A549 (cell line): Measurements from ENCODE around the gene NT5C3A. TPM values are rescaled to one million over a fixed set of nuclear protein-coding genes. Genes with fewer than 3 reads are reported as not detected.
A peak's percentile ranks its signal among the peaks of the same experiment; 100 is the strongest.

Experiments used
- ATAC-seq, 2 experiments: fragments of 200-7000 bp in 1 of 2; fragments of >200 bp in 1 of 2; cut with Nextera tagmentation in 1 of 2; cut with Tn5 transposase in 1 of 2; 3 replicates each; pipeline versions ENCODE4 v1.8.0 to v1.9.1; 2018 to 2020; ENCODE audit warnings: mild to moderate bottlenecking in 1 of 2, moderate library complexity in 1 of 2
- CTCF ChIA-PET: fragments of 300-600 bp; sonication (Branson Sonifier 250); formaldehyde crosslinking; extraction: SDS; loops from one replicate; lab custom pipeline; 2021; ENCODE audit warnings: antibody characterized with exemption, inconsistent platforms; lab: Yijun Ruan, JAX
- POLR2A ChIA-PET: fragments of 350-600 bp; formaldehyde crosslinking; extraction: SDS; loops from one replicate; lab custom pipeline; 2021; ENCODE audit warnings: antibody characterized with exemption, inconsistent platforms; lab: Yijun Ruan, JAX
- DNase-seq, 2 experiments: peaks; one replicate each; pipeline versions ENCODE4 v3.0.0 to v3.0.0-alpha.2; 2011 to 2016; ENCODE audit warnings: low read depth in 1 of 2, low spot score in 1 of 2
- FAIRE-seq: peaks from 2 replicates; lab custom pipeline; 2011; peaks lifted over from hg19 to GRCh38; lab: Jason Lieb, UNC
- H3K27ac ChIP-seq, 2 experiments: fragments of >200 bp; sonication (Bioruptor Twin); formaldehyde crosslinking; 3 replicates each; pipeline ENCODE4 v1.5.1; 2016 to 2017
- H3K4me1 ChIP-seq: fragments of >200 bp; sonication (Bioruptor Twin); formaldehyde crosslinking; 3 replicates; pipeline ENCODE4 v1.6.1; 2016
- H3K4me2 ChIP-seq: fragments of >200 bp; sonication (Bioruptor Twin); formaldehyde crosslinking; 3 replicates; pipeline ENCODE4 v1.6.1; 2016
- H3K4me3 ChIP-seq: fragments of >200 bp; sonication (Bioruptor Twin); formaldehyde crosslinking; 3 replicates; pipeline ENCODE4 v1.5.1; 2016
- H3K9me3 ChIP-seq: fragments of >200 bp; sonication (Bioruptor Twin); formaldehyde crosslinking; 3 replicates; pipeline ENCODE4 v1.6.1; 2016
- HDAC2 ChIP-seq: fragments of 200-600 bp; sonication (generic); IDR thresholded peaks from 2 replicates; pipeline ENCODE4 v1.6.1; 2016
- HOXB13 ChIP-seq: fragments of 250-450 bp; sonication (Bioruptor Pico); IDR thresholded peaks from 2 replicates; pipeline ENCODE4 v1.5.0; 2020; ENCODE audit warnings: low read depth, mild to moderate bottlenecking, moderate library complexity
- HOXB5 ChIP-seq: fragments of 250-450 bp; sonication (Bioruptor Pico); IDR thresholded peaks from 2 replicates; pipeline ENCODE4 v1.5.0; 2020; ENCODE audit warnings: mild to moderate bottlenecking, moderate library complexity
- KDM1A ChIP-seq: fragments of 200-600 bp; sonication (generic); IDR thresholded peaks from 2 replicates; pipeline ENCODE4 v1.6.1; 2016; ENCODE audit warnings: low read depth, mild to moderate bottlenecking
- MAFK ChIP-seq: fragments of 450-650 bp; IDR thresholded peaks from 2 replicates; pipeline ENCODE4 v1.6.1; 2014; ENCODE audit not compliant: partially characterized antibody
- MYC ChIP-seq: IDR thresholded peaks from 2 replicates; pipeline ENCODE4 v1.6.1; 2012; ENCODE audit warnings: mild to moderate bottlenecking, inconsistent platforms, low read length, improper control_type of control experiment, borderline replicate concordance
- NFE2L2 ChIP-seq: fragments of 150-350 bp; conservative IDR thresholded peaks from 2 replicates; pipeline ENCODE4 v1.6.1; 2014; ENCODE audit warnings: low read length
- NPAS2 ChIP-seq: fragments of 250-450 bp; sonication (Bioruptor Pico); IDR thresholded peaks from 2 replicates; pipeline ENCODE4 v1.8.0; 2022; ENCODE audit warnings: mild to moderate bottlenecking, moderate library complexity, borderline replicate concordance
- PHF8 ChIP-seq: fragments of 200-600 bp; sonication (generic); IDR thresholded peaks from 2 replicates; pipeline ENCODE4 v1.6.1; 2016; ENCODE audit warnings: low read depth, mild to moderate bottlenecking, antibody characterized with exemption, moderate library complexity, borderline replicate concordance
- POLR2A ChIP-seq: IDR thresholded peaks from 2 replicates; pipeline ENCODE4 v1.6.1; 2012; ENCODE audit warnings: mild to moderate bottlenecking, low read length
- POLR2AphosphoS2 ChIP-seq: conservative IDR thresholded peaks from 2 replicates; pipeline ENCODE4 v1.6.1; 2012; ENCODE audit warnings: low read length, improper control_type of control experiment, inconsistent platforms
- RAD21 ChIP-seq, 2 experiments: fragments of >200 bp in 1 of 2; sonication (Bioruptor Twin) in 1 of 2; formaldehyde crosslinking in 1 of 2; IDR thresholded peaks in 1 of 2; conservative IDR thresholded peaks in 1 of 2; 2 replicates in 1 of 2; 3 replicates in 1 of 2; pipeline ENCODE4 v1.6.1; 2012 to 2018; ENCODE audit warnings: inconsistent platforms in 1 of 2
- RARB ChIP-seq: fragments of 250-450 bp; sonication (Bioruptor Pico); IDR thresholded peaks from 2 replicates; pipeline ENCODE4 v1.8.0; 2021; ENCODE audit warnings: mild to moderate bottlenecking, moderate library complexity
- RCOR1 ChIP-seq: fragments of 150-350 bp; IDR thresholded peaks from 2 replicates; pipeline ENCODE4 v1.6.1; 2014; ENCODE audit warnings: antibody characterized with exemption, low read length, low read depth
- SMC3 ChIP-seq: fragments of >200 bp; sonication (Bioruptor Twin); formaldehyde crosslinking; IDR thresholded peaks from 3 replicates; pipeline ENCODE4 v1.6.1; 2018; ENCODE audit warnings: inconsistent platforms
- ZNF302 ChIP-seq: fragments of 250-450 bp; sonication (Bioruptor Pico); IDR thresholded peaks from 2 replicates; pipeline ENCODE4 v1.9.0; 2021; ENCODE audit warnings: inconsistent platforms, mild to moderate bottlenecking, moderate library complexity
- ZSCAN20 ChIP-seq: fragments of 250-450 bp; sonication (Bioruptor Pico); IDR thresholded peaks from 2 replicates; pipeline ENCODE4 v1.8.0; 2022; ENCODE audit warnings: mild to moderate bottlenecking, moderate library complexity
- WGBS: methylation state at CpG from one replicate; pipeline ENCODE4 v1.1.6; 2017; ENCODE audit errors: missing lambda C conversion rate; 5-methylcytosine and 5-hydroxymethylcytosine counted together
- polyA plus RNA-seq, 4 experiments: library from polyadenylated mRNA; depleted of rRNA in 3 of 4; stranded (reverse); fragments of >200 nt; fragmentation: RNase III in 1 of 4; extraction: RNeasy Plus Mini Kit Qiagen cat#74134 plus additional on column Dnase treatment in 1 of 4; gene quantifications; 2 replicates in 3 of 4; 3 replicates in 1 of 4; pipeline ENCODE4 v1.2.3, GENCODE V29; 2011 to 2017
- TF ChIP-seq, protein P1 (sequence below): fragments of 250-450 bp; sonication (Bioruptor Pico); IDR thresholded peaks from 2 replicates; pipeline ENCODE4 v1.5.0; 2021; ENCODE audit warnings: mild to moderate bottlenecking, moderate library complexity, borderline replicate concordance
- TF ChIP-seq, protein P2 (sequence below): IDR thresholded peaks from 2 replicates; pipeline ENCODE4 v1.6.1; 2012
- TF ChIP-seq, protein P3 (sequence below): fragments of >200 bp; sonication (Bioruptor Twin); formaldehyde crosslinking; IDR thresholded peaks from 3 replicates; pipeline ENCODE4 v1.5.1; 2016
- TF ChIP-seq, protein P4 (sequence below): fragments of 250-450 bp; sonication (Bioruptor Pico); IDR thresholded peaks from 2 replicates; pipeline ENCODE4 v1.5.0; 2020; ENCODE audit warnings: low read depth, mild to moderate bottlenecking, moderate library complexity

The NT5C3A gene
- polyA plus RNA-seq, 2 of the 4 experiments (the other 2 are of a cell fraction), result 38.2 to 59.6 TPM

DNA sequence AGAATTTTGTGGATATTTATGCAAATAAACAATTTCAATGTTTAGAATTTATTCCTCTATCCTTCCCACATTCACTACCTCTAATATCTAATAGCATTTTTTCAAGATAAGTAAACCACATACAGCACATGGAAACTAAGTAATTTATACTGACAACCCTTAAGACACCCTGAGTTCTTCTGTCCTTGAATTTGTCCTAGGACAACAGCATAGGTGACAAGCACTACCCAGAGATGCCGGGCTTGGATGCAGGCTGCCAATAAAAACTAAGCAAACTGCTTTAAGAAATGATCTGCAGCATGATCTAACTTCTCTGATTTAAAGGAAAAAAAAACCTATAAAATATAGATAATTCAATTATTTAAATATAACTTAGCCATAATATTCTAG lies 22.7 kb downstream of the NT5C3A start (continued):
- no peak for TF ChIP-seq HOXB13 (CRISPR knock-in tag)
- TF ChIP-seq ZSCAN20 (CRISPR knock-in tag), result no peak
- TF ChIP-seq NPAS2 (CRISPR knock-in tag), result no peak
- TF ChIP-seq RCOR1, result no peak
- no peak for TF ChIP-seq MYC
- TF ChIP-seq POLR2AphosphoS2, result no peak
- TF ChIP-seq SMC3, result no peak
- TF ChIP-seq, protein P1, sequence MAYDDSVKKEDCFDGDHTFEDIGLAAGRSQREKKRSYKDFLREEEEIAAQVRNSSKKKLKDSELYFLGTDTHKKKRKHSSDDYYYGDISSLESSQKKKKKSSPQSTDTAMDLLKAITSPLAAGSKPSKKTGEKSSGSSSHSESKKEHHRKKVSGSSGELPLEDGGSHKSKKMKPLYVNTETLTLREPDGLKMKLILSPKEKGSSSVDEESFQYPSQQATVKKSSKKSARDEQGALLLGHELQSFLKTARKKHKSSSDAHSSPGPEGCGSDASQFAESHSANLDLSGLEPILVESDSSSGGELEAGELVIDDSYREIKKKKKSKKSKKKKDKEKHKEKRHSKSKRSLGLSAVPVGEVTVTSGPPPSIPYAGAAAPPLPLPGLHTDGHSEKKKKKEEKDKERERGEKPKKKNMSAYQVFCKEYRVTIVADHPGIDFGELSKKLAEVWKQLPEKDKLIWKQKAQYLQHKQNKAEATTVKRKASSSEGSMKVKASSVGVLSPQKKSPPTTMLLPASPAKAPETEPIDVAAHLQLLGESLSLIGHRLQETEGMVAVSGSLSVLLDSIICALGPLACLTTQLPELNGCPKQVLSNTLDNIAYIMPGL (CRISPR knock-in tag), result no peak

DNA sequence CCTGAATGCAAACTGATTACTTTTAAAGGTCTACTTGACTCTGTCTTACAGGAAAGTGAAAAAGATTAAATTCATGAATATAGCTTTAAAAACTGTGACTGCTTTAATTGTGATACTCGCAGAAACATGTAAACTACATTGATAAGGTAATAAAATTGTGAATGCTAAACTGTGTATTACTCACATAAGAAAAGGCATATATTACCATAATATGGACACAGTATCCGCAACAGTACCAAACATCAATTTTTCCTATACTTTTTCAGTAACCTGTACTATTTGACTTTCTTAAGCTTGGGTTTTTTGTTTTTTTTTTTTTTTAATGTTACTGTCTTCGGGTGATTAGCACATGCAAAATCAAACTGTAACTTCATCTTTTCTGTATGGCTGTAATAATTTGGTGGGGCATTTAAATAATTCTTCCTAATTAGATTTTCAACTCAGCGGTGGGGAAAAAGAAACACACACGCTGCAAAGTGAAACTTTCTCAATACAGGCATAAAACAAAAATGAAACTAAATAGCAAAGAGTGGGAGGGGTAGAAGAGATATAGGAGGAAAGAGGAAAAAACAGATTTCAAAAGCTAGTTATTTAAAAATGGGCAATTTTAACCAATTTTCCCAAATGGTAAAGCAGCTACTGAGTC lies 23.2 kb downstream of the NT5C3A start:
- Histone ChIP-seq H3K27ac (peak overlapping the region; percentile 21 to 65; a peak in 5 of 6 replicates), H3K4me3 (peak overlapping the region; percentile 41), H3K4me2 (peak overlapping the region; percentile 89), H3K4me1 (peaks cover 67% of the 10 kb centered on the region), H3K9me3 (no peaks in the 10 kb centered on the region)
- no peak for FAIRE-seq
- no peak for DNase-seq
- CTCF ChIA-PET, result interaction anchor here (0.6 to 1.2 kb wide), 2 partner anchors 16 to 549 kb away, joined by 3 read pairs; partner anchors contain the start of gene LSM5
- POLR2A ChIA-PET, result interaction anchor here (1.6 kb wide), 1 partner anchor 23 kb away, joined by 6 read pairs; the partner anchor contains the start of gene NT5C3A
- ATAC-seq, result no peak
- WGBS, result 15% methylated on average over 5 of the region's 5 CpGs
- TF ChIP-seq, protein P2, sequence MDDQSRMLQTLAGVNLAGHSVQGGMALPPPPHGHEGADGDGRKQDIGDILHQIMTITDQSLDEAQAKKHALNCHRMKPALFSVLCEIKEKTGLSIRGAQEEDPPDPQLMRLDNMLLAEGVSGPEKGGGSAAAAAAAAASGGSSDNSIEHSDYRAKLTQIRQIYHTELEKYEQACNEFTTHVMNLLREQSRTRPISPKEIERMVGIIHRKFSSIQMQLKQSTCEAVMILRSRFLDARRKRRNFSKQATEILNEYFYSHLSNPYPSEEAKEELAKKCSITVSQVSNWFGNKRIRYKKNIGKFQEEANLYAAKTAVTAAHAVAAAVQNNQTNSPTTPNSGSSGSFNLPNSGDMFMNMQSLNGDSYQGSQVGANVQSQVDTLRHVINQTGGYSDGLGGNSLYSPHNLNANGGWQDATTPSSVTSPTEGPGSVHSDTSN, result no peak
- TF ChIP-seq RARB (CRISPR knock-in tag), result no peak
- no peak for TF ChIP-seq NFE2L2
- TF ChIP-seq PHF8, result no peak
- no peak for TF ChIP-seq KDM1A
- TF ChIP-seq MAFK, result no peak
- no peak for TF ChIP-seq RAD21 (conservative IDR thresholded peaks at IDR 0.05 in 1 of 2, IDR thresholded peaks at IDR 0.05 in 1 of 2)
- TF ChIP-seq, protein P3, sequence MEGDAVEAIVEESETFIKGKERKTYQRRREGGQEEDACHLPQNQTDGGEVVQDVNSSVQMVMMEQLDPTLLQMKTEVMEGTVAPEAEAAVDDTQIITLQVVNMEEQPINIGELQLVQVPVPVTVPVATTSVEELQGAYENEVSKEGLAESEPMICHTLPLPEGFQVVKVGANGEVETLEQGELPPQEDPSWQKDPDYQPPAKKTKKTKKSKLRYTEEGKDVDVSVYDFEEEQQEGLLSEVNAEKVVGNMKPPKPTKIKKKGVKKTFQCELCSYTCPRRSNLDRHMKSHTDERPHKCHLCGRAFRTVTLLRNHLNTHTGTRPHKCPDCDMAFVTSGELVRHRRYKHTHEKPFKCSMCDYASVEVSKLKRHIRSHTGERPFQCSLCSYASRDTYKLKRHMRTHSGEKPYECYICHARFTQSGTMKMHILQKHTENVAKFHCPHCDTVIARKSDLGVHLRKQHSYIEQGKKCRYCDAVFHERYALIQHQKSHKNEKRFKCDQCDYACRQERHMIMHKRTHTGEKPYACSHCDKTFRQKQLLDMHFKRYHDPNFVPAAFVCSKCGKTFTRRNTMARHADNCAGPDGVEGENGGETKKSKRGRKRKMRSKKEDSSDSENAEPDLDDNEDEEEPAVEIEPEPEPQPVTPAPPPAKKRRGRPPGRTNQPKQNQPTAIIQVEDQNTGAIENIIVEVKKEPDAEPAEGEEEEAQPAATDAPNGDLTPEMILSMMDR, result no peak
- no peak for TF ChIP-seq RCOR1
- TF ChIP-seq ZNF302 (CRISPR knock-in tag), result no peak
- TF ChIP-seq NPAS2 (CRISPR knock-in tag), result no peak
- TF ChIP-seq POLR2A, result no peak
- no peak for TF ChIP-seq HOXB5 (CRISPR knock-in tag)
- no peak for TF ChIP-seq ZSCAN20 (CRISPR knock-in tag)

DNA sequence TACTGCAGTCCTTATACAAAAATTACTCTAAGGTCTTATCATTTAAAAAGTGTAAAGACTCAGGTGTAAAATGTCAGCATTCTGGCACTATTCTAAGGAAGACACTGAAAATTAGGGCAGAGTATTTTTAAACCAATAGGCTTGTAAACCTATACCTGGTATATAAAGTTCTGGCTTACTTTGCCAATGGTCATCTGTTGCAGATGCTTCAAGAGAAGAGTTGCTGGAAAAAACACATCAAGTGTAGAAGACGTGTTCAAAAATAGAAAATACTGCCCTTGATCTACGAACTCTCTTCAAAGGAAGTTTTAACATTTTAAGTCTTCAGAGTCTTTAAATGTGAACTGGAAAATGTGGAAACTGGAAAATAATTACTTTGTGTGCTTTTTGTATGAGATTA lies 23.9 kb downstream of the NT5C3A start:
- no peak for DNase-seq
- H3K4me1 ChIP-seq, result peaks cover 62% of the 10 kb centered on the region
- H3K4me2 ChIP-seq, result peak overlapping the region; percentile 89
- CTCF ChIA-PET, result no interaction called here
- 49% methylated on average over 2 of the region's 2 CpGs for WGBS
- no peak for FAIRE-seq
- no peak overlapping the region for H3K27ac ChIP-seq
- ATAC-seq, result no peak
- H3K4me3 ChIP-seq, result no peak overlapping the region
- H3K9me3 ChIP-seq, result no peaks in the 10 kb centered on the region
- POLR2A ChIA-PET, result no interaction called here
- TF ChIP-seq, protein P4, sequence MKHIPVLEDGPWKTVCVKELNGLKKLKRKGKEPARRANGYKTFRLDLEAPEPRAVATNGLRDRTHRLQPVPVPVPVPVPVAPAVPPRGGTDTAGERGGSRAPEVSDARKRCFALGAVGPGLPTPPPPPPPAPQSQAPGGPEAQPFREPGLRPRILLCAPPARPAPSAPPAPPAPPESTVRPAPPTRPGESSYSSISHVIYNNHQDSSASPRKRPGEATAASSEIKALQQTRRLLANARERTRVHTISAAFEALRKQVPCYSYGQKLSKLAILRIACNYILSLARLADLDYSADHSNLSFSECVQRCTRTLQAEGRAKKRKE (CRISPR knock-in tag), result no peak
- TF ChIP-seq HDAC2, result no peak
